K562 (cell line): ENCODE measurements around the gene DVL3. TPM values are rescaled to one million over a fixed set of nuclear protein-coding genes. Genes with fewer than 3 reads are reported as not detected.

Experiments used
- ARID2 ChIP-seq: fragments of 450-650 bp; IDR thresholded peaks from 2 replicates; pipeline ENCODE4 v1.6.1; 2017; ENCODE audit warnings: antibody characterized with exemption, mild to moderate bottlenecking
- ATF7 ChIP-seq: fragments of 450-650 bp; IDR thresholded peaks from 2 replicates; pipeline ENCODE4 v1.7.1; 2014; ENCODE audit warnings: mild to moderate bottlenecking, moderate library complexity
- BRCA1 ChIP-seq, 2 experiments: fragments of 450-650 bp in 1 of 2; sonication (generic) in 1 of 2; formaldehyde crosslinking in 1 of 2; IDR thresholded peaks; 2 replicates each; pipeline versions ENCODE4 v1.5.0 to v1.6.1; 2017 to 2020; ENCODE audit warnings: mild to moderate bottlenecking in 1 of 2, missing genetic modification reagents in 1 of 2
- CEBPB ChIP-seq: fragments of 450-650 bp; IDR thresholded peaks from 2 replicates; pipeline ENCODE4 v1.6.1; 2016; ENCODE audit warnings: missing genetic modification characterization, missing compliant biosample characterization
- DDX20 ChIP-seq: fragments of 450-650 bp; IDR thresholded peaks from 2 replicates; pipeline ENCODE4 v1.6.1; 2016; ENCODE audit warnings: missing genetic modification characterization, low read depth, mild to moderate bottlenecking, missing compliant biosample characterization, moderate library complexity
- EGR1 ChIP-seq: fragments of 450-650 bp; conservative IDR thresholded peaks from 2 replicates; pipeline ENCODE4 v1.6.1; 2017; ENCODE audit warnings: mild to moderate bottlenecking
- ELF4 ChIP-seq: fragments of 450-650 bp; formaldehyde crosslinking; IDR thresholded peaks from 2 replicates; pipeline ENCODE4 v1.4.0; 2022; ENCODE audit warnings: missing genetic modification characterization
- KLF13 ChIP-seq: fragments of 450-650 bp; IDR thresholded peaks from 2 replicates; pipeline ENCODE4 v1.6.1; 2016; ENCODE audit warnings: missing genetic modification characterization, low read depth, mild to moderate bottlenecking, missing compliant biosample characterization, moderate library complexity, borderline replicate concordance
- MBD2 ChIP-seq: sonication (generic); IDR thresholded peaks from 2 replicates; pipeline ENCODE4 v1.6.1; 2016; ENCODE audit warnings: low read depth, borderline replicate concordance
- SRF ChIP-seq, 2 experiments: fragments of 250-450, 450-650 bp in 1 of 2; sonication (Bioruptor Pico) in 1 of 2; sonication (generic) in 1 of 2; formaldehyde crosslinking; IDR thresholded peaks; 2 replicates each; pipeline versions ENCODE4 v1.5.0 to v1.5.1; 2020 to 2022; ENCODE audit warnings: mild to moderate bottlenecking in 1 of 2, missing genetic modification reagents in 1 of 2
- ZFPM2 ChIP-seq: fragments of 250-450 bp; sonication (Bioruptor Pico); IDR thresholded peaks from 2 replicates; pipeline ENCODE4 v1.5.1; 2022; ENCODE audit warnings: mild to moderate bottlenecking
- ZNF121 ChIP-seq: sonication (generic); formaldehyde crosslinking; conservative IDR thresholded peaks from 2 replicates; pipeline ENCODE4 v1.8.0; 2022; ENCODE audit warnings: missing genetic modification reagents
- ZNF668 ChIP-seq: fragments of 250-450 bp; sonication (Bioruptor Pico); IDR thresholded peaks from 2 replicates; pipeline ENCODE4 v1.8.0; 2022; ENCODE audit warnings: mild to moderate bottlenecking, inconsistent platforms
- ZNF77 ChIP-seq: fragments of 250-450 bp; sonication (Bioruptor Pico); IDR thresholded peaks from 2 replicates; pipeline ENCODE4 v1.5.0; 2020
- polyA plus RNA-seq, 8 experiments: library from polyadenylated mRNA; depleted of rRNA in 4 of 8; stranded (reverse) in 5 of 8; unstranded in 3 of 8; fragments of >200 nt; fragmentation: Nextera tagmentation in 2 of 8; fragmentation: Illumina TruSeq in 1 of 8; extraction: Ambion mirVana in 2 of 8; extraction: Trizol in 1 of 8; gene quantifications; 2 replicates each; pipeline versions ENCODE4 v1.2.1 to v1.2.3, GENCODE V29; 2011 to 2014; ENCODE audit warnings: inconsistent platforms in 1 of 8, missing spikeins in 1 of 8
- total RNA-seq, 7 experiments: library from RNA; depleted of rRNA in 6 of 7; stranded (reverse); fragments of >200 nt in 6 of 7; fragmentation: Illumina TruSeq in 2 of 7; extraction: Trizol in 2 of 7; gene quantifications; 2 replicates each; pipeline versions ENCODE4 v1.2.1 to v1.2.3, GENCODE V29; 2011 to 2021; ENCODE audit warnings: low replicate concordance in 1 of 7
- TF ChIP-seq, protein P1 (sequence below): fragments of 250-450 bp; sonication (Bioruptor Pico); IDR thresholded peaks from 2 replicates; pipeline ENCODE4 v1.6.1; 2021; ENCODE audit warnings: mild to moderate bottlenecking
- TF ChIP-seq, protein P2 (sequence below): fragments of 450-650 bp; formaldehyde crosslinking; IDR thresholded peaks from 2 replicates; pipeline ENCODE4 v1.4.0; 2020; ENCODE audit warnings: mild to moderate bottlenecking, moderate library complexity
- TF ChIP-seq, protein P3 (sequence below): fragments of 200-400 bp; formaldehyde crosslinking; IDR thresholded peaks from 2 replicates; pipeline ENCODE4 v1.6.1; 2017; ENCODE audit warnings: mild to moderate bottlenecking, low read depth, low read length, moderate library complexity
- TF ChIP-seq, protein P4 (sequence below): fragments of 450-650 bp; IDR thresholded peaks from 2 replicates; pipeline ENCODE4 v1.6.1; 2017; ENCODE audit warnings: antibody characterized with exemption
- TF ChIP-seq, protein P5 (sequence below): fragments of 450-650 bp; IDR thresholded peaks from 2 replicates; pipeline ENCODE4 v1.6.1; 2016; ENCODE audit warnings: mild to moderate bottlenecking

The DVL3 gene
- total and polyA plus RNA-seq, 9 of the 15 experiments (the other 6 are each of a cell fraction or from before 2014, with no cell fraction given) = 3.1 to 57.9 (median 20.1) TPM

DNA sequence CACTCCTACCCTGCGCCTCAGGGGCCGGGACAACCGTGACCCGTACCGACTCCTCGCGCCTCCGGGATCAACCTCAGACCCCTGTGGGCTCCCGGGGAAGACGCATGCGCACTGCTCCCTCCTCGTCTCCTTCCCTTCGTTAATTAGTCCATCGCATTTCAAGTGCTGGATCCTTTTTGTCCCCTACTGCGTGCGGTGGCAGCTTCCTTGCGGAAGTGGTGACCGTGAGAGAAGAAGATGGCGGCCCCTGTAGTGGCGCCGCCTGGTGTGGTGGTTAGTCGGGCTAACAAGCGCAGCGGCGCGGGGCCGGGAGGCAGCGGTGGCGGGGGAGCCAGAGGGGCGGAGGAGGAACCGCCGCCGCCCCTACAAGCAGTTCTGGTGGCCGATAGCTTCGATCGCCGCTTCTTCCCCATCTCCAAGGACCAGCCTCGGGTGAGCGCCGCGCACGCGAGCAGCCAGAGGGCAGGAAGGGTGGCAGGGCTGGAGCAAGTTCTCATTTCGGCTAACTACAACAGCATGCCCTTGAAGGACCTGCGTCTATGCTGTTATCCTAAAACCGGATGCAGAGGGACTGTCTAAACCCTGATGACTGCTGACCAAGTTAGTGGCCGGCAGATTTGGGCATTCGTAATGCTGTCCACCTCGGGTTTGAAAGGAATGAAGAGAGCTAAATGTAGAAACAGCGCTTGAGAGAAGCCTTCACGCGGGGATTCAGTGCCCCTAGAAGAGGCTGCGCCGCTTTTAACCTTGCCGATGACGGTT lies 19.8 kb upstream of the DVL3 start, which contains the start of gene EIF2B5 (continued):
- TF ChIP-seq ZNF121 (no peak), ZNF77 (CRISPR knock-in tag) (no peak), ELF4 (CRISPR knock-in tag) (peak; percentile 82), EGR1 (no peak), BRCA1 (IDR thresholded peaks at IDR 0.05) (no peak), BRCA1 (CRISPR knock-in tag; IDR thresholded peaks at IDR 0.05) (no peak), ATF7 (peak; percentile 71), DDX20 (tag) (no peak), CEBPB (tag) (no peak), ZFPM2 (CRISPR knock-in tag) (no peak), ARID2 (no peak), SRF (CRISPR knock-in tag; IDR thresholded peaks at IDR 0.05) (peak in 1 of 2 experiments; percentile 30; a peak in 1 of 4 replicates), MBD2 (no peak), KLF13 (no peak), ZNF668 (CRISPR knock-in tag) (no peak)
- TF ChIP-seq, protein P1, sequence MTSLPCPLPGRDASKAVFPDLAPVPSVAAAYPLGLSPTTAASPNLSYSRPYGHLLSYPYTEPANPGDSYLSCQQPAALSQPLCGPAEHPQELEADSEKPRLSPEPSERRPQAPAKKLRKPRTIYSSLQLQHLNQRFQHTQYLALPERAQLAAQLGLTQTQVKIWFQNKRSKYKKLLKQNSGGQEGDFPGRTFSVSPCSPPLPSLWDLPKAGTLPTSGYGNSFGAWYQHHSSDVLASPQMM (CRISPR knock-in tag) = no peak
- TF ChIP-seq, protein P2, sequence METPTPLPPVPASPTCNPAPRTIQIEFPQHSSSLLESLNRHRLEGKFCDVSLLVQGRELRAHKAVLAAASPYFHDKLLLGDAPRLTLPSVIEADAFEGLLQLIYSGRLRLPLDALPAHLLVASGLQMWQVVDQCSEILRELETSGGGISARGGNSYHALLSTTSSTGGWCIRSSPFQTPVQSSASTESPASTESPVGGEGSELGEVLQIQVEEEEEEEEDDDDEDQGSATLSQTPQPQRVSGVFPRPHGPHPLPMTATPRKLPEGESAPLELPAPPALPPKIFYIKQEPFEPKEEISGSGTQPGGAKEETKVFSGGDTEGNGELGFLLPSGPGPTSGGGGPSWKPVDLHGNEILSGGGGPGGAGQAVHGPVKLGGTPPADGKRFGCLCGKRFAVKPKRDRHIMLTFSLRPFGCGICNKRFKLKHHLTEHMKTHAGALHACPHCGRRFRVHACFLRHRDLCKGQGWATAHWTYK = peak; percentile 51; the same call in 1 of the 2 replicates
- TF ChIP-seq, protein P3, sequence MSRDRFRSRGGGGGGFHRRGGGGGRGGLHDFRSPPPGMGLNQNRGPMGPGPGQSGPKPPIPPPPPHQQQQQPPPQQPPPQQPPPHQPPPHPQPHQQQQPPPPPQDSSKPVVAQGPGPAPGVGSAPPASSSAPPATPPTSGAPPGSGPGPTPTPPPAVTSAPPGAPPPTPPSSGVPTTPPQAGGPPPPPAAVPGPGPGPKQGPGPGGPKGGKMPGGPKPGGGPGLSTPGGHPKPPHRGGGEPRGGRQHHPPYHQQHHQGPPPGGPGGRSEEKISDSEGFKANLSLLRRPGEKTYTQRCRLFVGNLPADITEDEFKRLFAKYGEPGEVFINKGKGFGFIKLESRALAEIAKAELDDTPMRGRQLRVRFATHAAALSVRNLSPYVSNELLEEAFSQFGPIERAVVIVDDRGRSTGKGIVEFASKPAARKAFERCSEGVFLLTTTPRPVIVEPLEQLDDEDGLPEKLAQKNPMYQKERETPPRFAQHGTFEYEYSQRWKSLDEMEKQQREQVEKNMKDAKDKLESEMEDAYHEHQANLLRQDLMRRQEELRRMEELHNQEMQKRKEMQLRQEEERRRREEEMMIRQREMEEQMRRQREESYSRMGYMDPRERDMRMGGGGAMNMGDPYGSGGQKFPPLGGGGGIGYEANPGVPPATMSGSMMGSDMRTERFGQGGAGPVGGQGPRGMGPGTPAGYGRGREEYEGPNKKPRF = no peak
- TF ChIP-seq, protein P4, sequence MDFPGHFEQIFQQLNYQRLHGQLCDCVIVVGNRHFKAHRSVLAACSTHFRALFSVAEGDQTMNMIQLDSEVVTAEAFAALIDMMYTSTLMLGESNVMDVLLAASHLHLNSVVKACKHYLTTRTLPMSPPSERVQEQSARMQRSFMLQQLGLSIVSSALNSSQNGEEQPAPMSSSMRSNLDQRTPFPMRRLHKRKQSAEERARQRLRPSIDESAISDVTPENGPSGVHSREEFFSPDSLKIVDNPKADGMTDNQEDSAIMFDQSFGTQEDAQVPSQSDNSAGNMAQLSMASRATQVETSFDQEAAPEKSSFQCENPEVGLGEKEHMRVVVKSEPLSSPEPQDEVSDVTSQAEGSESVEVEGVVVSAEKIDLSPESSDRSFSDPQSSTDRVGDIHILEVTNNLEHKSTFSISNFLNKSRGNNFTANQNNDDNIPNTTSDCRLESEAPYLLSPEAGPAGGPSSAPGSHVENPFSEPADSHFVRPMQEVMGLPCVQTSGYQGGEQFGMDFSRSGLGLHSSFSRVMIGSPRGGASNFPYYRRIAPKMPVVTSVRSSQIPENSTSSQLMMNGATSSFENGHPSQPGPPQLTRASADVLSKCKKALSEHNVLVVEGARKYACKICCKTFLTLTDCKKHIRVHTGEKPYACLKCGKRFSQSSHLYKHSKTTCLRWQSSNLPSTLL = no peak
- TF ChIP-seq, protein P5, sequence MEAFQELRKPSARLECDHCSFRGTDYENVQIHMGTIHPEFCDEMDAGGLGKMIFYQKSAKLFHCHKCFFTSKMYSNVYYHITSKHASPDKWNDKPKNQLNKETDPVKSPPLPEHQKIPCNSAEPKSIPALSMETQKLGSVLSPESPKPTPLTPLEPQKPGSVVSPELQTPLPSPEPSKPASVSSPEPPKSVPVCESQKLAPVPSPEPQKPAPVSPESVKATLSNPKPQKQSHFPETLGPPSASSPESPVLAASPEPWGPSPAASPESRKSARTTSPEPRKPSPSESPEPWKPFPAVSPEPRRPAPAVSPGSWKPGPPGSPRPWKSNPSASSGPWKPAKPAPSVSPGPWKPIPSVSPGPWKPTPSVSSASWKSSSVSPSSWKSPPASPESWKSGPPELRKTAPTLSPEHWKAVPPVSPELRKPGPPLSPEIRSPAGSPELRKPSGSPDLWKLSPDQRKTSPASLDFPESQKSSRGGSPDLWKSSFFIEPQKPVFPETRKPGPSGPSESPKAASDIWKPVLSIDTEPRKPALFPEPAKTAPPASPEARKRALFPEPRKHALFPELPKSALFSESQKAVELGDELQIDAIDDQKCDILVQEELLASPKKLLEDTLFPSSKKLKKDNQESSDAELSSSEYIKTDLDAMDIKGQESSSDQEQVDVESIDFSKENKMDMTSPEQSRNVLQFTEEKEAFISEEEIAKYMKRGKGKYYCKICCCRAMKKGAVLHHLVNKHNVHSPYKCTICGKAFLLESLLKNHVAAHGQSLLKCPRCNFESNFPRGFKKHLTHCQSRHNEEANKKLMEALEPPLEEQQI = peak; percentile 35; the same call in 1 of the 2 replicates
